ENCODE results near the gene ARHGAP6.

DNA sequence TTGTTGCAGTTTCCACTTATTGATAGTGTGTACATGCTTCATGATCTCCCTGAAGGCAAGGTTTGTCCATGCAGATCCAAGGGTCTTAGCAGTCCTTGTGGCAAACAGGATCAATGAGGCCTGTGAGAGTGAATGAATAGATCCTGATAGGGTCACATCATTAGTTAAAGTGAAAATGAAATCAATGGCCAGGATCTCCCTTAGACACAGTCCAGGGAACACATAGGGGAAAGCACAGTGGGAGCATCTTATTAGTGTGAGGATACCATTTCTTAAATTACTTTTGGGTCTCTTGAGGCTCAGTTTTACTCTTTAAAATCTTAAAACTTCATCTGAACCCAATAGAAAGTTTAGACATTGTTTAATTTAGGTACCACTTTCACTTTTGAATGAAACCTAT is 59.3 kb downstream of the ARHGAP6 start:
- TF ChIP-seq, protein P1, sequence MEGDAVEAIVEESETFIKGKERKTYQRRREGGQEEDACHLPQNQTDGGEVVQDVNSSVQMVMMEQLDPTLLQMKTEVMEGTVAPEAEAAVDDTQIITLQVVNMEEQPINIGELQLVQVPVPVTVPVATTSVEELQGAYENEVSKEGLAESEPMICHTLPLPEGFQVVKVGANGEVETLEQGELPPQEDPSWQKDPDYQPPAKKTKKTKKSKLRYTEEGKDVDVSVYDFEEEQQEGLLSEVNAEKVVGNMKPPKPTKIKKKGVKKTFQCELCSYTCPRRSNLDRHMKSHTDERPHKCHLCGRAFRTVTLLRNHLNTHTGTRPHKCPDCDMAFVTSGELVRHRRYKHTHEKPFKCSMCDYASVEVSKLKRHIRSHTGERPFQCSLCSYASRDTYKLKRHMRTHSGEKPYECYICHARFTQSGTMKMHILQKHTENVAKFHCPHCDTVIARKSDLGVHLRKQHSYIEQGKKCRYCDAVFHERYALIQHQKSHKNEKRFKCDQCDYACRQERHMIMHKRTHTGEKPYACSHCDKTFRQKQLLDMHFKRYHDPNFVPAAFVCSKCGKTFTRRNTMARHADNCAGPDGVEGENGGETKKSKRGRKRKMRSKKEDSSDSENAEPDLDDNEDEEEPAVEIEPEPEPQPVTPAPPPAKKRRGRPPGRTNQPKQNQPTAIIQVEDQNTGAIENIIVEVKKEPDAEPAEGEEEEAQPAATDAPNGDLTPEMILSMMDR (IDR thresholded peaks at IDR 0.05), result no peak
- no peak for TF ChIP-seq POLR2A (IDR thresholded peaks at IDR 0.05)

Data from thyroid gland (tissue), 4 donors.